NCI-H460 (cell line): ENCODE data around the gene FTHL17. TPM values are rescaled to one million over a fixed set of nuclear protein-coding genes. Genes with fewer than 3 reads are reported as not detected.

Experiments
- DNase-seq: peaks from one replicate; pipeline ENCODE4 v3.0.0-alpha.2; 2016; ENCODE audit warnings: low read depth; ENCODE audit errors: extremely low read depth
- polyA plus RNA-seq: library from polyadenylated mRNA; depleted of rRNA; stranded (reverse); fragments of >200 nt; gene quantifications from 2 replicates; pipeline ENCODE4 v1.2.3, GENCODE V29; 2014; cell fraction: nucleus; rRNA removed
- total RNA-seq: library from RNA; depleted of rRNA; stranded (reverse); fragments of >200 nt; shearing (Covaris generic); gene quantifications from 2 replicates; pipeline ENCODE4 v1.2.3, GENCODE V29; 2014; rRNA removed

FTHL17 gene
- not detected in 2 replicates for total RNA-seq
- not detected in 2 replicates for polyA plus RNA-seq

DNA sequence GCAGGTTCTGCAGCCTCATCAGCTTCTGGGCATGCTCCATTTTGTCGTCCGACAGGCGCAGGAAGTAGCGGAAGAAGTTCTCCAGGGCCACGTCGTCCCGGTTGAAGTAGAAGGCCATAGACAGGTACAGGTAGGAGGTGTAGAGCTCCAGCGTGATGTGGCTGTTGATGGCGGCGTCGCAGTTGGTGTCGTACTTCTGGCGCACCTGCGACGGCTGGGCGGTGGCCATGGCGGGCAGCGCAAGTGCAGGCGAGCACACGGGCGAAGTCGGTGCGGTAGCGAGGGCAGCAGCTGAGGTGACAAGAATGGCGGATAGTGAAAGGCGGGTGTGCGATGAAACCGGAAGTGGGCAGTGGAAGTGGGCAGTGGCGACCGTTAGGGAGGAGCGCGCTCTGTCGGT lies at the start of gene FTHL17:
TSS of gene FTHL17 (minus strand) at position 317 of the 400 bp plus-strand sequence. CDS start at position 229, 88 bp downstream.
- no peak for DNase-seq

DNA sequence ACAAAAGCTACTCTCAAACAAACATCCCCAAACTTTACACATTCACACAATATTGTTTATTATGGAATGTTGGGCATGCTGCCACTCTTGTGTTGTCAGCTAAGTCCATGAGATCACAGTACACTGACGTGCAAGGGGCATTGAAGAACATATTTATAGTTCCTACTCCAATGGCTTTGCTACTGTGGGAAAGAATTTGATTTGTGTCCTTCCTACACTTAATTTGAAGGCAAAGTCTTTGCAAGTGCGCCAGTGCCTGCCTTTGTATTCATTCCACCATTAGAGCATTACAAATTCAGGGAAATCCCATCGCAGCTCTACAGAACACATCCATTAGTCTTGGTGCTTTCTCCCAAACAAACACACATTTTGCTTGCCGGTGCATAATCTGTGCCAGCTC lies 45.4 kb upstream of the FTHL17 start:
- no peak for DNase-seq

- no peak for DNase-seq
Observed at GRCh38 chrX:31115398-31115797, 43.6 kb upstream of the FTHL17 start.

- DNase-seq = no peak
Observed at GRCh38 chrX:31114858-31115257, 43.0 kb upstream of the FTHL17 start.

- DNase-seq = no peak
Observed at GRCh38 chrX:31112226-31112999, 40.6 kb upstream of the FTHL17 start.

DNA sequence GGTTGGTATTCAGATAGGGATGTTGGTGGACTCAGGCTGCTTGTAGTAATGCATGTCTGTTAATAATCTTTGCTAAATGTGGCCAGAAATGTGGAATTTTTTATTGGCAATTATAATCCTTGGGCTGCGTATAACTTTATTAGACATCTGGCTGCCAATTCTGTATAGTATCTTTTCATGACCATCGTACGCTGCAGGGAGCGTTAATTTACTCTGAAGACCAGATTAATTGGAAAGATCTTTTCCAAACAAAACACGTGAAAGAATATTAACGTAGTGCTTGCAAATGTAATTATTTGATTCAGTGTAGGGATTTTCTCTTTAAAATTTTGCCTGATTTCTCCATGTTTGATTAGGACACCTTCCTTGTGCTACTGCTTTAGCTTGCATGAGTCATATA lies 38.8 kb upstream of the FTHL17 start:
- DNase-seq = no peak

- DNase-seq = no peak
Observed at GRCh38 chrX:31099536-31100090, 27.8 kb upstream of the FTHL17 start.

DNA sequence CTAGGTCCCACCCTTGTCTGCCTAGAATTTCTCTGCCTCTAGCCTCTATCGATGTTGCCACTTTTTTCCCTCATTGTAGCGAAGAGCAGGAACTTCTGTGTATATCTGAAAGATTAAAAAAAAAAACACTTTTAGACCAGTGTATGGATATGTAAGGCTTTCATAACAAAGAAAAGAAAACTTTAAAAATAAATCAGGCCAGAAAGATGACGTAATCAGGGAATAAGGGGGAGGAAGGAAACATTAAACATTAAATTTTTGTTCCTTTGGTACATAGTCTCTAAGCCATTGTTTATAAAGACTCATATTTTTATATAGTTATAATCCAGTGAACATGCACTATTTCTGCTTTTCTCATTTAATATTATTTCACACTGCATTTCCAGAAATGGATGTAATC lies 26.2 kb upstream of the FTHL17 start:
- DNase-seq = no peak

DNA sequence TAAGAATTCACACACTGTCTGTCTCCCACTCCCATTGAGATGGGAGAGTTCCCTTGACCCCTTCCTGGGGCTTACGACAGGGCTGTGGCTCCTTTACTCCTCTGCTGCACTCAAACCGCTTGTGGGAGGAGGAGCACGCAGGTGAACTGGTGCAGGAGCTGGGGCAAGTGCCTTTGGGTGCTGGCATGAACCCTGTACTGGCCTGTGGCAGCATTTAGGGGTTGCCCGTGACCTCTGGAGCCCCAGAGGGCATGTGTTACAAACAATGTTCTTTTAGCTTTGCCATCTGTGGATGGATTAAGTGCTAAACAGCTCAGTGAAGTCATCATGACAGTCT lies 21.8 kb upstream of the FTHL17 start:
- no peak for DNase-seq

- no peak for DNase-seq
Observed at GRCh38 chrX:31092970-31093638, 21.3 kb upstream of the FTHL17 start.

- DNase-seq = no peak
Observed at GRCh38 chrX:31092476-31092875, 20.6 kb upstream of the FTHL17 start.

GRCh38 chrX:31091819-31092218 lies 20.0 kb upstream of the FTHL17 start:
- no peak for DNase-seq

DNA sequence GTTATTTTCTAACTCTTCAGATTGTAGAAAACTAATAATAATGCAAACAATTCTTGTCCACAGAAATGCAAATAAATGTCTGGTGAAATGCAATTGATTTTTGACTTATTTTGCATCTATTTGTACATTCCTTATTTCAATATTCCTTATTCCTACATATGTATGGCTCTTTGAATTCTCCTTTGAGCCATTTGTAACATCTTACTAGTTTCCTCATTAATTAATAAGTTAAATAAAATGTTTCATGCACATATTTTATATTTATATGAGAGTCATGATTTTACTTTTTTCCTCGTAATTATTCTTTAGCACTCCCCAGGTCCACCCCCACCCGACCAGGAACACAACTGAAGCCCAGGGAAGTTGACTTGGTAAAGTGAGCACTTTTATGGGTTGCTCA lies 2.7 kb upstream of the FTHL17 start:
- no peak for DNase-seq

DNA sequence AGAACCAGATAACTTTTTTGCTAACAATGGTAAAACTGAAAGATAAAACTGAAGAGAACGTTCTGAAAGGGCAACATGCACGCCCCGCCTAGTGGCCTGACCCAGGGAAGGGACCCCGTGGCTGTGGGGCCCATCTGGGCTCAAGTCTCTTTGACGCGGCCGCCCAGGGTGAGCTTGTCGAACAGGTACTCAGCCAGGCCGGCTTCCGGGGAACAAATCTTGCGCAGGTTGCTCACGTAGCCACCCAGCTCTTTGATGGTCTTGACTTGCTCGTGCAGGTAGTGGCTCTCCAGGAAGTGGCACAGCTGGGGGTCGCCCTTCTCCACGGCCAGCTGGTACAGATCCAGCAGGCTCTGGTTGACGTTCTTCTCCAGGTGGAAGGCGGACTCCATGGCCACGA lies 579 bp downstream of the FTHL17 start:
- DNase-seq = no peak

- DNase-seq = no peak
Observed at GRCh38 chrX:31070057-31070468, 1.8 kb downstream of the FTHL17 start.

DNA sequence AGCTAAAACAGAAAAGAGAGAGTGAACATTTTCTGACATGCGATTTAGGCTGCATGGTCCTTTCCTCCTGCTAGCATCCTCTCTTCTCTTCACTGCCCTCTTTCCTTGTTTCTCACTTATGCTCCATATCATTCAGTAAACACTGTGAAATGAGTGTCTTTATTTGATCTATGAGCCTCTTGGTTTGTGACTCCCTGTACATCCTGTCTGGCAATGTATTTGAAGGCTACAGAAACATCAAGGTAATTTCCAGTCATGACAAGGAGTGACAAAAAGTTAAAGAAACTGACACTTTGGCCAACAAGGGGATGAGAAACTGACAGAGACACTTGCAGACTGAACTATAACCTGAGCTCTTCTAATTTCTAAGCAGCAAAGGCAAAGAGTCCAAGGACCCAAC lies 8.7 kb downstream of the FTHL17 start:
- no peak for DNase-seq

DNA sequence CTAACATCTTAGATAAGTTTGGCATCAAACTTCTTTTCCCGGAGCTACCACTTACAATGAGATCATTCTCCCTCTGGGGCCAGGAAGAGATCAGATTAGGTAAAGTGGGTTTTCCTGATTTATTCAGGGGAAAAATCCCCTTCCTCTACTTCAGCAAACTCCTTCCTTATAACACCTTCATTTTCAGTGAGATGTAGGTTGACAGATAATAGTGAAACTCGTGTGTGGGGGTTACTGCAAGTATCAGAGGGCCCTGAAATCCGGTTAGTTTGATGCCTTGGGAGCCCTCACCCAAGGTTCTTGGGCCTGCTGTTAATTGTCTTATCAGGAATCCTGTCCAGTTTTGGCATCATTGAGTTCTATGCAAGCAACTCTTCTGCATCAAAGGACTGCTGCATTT lies 10.8 kb downstream of the FTHL17 start:
- DNase-seq = no peak

DNA sequence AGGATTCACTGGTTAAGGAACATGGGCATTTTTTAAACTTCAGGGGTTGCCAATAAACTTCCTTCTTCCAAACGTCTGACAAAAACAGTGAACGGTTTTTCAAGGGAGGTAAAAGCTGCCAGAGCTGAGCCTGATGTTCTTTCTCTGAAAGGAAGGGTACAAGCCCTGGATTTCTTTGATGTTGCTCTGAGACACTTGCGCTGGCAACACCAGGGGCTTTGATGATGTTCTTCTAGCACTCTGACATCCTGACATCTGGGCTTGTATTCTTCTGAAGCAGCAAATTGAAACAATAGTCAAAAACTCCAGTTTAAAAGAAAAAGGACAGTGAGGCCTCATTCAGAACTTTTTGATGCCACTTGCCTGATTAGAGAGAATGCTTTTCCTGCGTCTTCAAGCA lies 11.8 kb downstream of the FTHL17 start:
- no peak for DNase-seq

DNA sequence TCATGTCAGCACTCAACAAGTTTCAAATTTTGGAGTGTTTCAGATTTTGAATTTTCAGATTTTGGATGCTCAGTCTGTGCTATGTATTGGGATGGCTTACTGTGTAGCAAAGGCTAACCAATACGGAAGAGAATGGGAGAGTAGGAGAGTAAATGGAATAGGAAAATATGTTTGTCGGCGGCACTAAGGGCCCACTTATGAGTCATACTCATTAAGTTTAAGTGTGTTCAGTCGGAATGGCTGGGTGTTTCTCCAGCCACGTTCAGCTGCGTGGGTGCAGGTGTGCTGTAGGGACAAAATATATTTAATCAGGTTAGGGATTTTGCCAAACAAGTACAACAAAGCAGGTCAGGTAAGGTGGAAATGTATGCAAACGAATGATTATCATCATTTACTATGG lies 13.6 kb downstream of the FTHL17 start:
- no peak for DNase-seq

DNA sequence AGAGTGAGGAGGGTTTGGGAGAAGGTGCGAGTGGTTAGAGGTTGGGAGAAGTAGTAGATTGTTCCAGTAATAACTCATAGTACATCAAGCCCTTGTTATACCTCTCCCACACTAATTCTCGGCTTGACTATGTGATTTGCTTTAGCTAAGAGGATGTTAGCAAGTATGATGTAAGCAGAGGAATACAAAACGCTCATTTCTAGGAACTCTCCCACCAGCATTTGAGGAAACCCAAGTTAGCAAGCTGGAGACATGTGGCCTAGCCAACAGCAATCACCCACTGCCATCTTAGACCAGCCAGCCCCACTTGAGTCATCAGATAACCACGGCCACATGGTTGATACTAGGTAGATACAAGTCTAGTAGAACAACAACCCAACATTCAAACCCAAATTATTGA lies 14.2 kb downstream of the FTHL17 start:
- no peak for DNase-seq

DNA sequence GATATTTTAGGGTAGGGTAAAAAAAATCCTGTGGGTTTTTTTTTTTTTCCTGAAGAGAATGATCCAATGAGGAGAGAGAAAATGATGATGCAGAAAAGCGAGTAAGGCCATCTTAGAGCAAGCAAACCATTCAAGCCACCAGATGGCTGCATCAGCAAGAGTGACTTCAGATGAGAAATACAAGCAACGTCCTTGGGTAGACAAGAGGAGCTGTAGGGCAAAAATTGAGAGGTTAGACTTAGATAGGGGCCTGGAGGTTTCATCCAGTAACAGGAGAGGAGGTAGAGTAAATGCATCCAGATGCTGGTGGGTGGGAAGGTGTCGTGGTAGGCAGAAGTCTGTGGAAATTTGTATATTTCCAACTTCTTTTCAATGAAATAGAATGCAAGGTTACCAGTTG lies 14.6 kb downstream of the FTHL17 start:
- no peak for DNase-seq

DNA sequence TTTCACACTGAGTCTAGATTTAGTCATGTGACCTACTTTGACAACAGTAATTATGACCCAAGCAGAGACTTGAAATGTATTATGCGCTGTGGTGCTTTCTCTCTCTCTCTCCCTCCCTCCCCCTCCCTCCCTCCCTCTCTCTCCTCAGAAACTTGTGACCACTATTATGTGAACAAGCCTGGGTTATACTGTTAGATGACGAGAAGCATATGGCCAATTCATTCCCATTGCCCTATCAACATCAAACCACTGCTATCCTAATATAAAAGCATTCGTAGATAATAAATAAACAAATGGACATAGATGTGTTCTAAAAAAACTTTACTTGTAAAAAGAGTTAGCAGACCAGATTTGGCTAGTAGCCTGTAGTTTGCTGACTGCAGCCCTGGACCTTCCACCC lies 18.2 kb downstream of the FTHL17 start:
- DNase-seq = no peak
